Renal pelvis (tissue), 4 donors: ENCODE data around the gene YPEL3. TPM values are rescaled to one million over a fixed set of nuclear protein-coding genes. Genes with fewer than 3 reads are reported as not detected.

Experiments used
- DNase-seq: peaks from one replicate; pipeline ENCODE4 v3.0.0-alpha.2; 2013
- polyA plus RNA-seq, 3 donors: library from polyadenylated mRNA; unstranded; fragments of 120-200 nt; gene quantifications; one replicate each; pipeline ENCODE4 v1.2.1, GENCODE V29; 2013; ENCODE audit not compliant: insufficient read length in 3 of 3

The YPEL3 gene
- polyA plus RNA-seq, 3 donors, result 58.6 to 70.9 (median 60.8) TPM

DNA sequence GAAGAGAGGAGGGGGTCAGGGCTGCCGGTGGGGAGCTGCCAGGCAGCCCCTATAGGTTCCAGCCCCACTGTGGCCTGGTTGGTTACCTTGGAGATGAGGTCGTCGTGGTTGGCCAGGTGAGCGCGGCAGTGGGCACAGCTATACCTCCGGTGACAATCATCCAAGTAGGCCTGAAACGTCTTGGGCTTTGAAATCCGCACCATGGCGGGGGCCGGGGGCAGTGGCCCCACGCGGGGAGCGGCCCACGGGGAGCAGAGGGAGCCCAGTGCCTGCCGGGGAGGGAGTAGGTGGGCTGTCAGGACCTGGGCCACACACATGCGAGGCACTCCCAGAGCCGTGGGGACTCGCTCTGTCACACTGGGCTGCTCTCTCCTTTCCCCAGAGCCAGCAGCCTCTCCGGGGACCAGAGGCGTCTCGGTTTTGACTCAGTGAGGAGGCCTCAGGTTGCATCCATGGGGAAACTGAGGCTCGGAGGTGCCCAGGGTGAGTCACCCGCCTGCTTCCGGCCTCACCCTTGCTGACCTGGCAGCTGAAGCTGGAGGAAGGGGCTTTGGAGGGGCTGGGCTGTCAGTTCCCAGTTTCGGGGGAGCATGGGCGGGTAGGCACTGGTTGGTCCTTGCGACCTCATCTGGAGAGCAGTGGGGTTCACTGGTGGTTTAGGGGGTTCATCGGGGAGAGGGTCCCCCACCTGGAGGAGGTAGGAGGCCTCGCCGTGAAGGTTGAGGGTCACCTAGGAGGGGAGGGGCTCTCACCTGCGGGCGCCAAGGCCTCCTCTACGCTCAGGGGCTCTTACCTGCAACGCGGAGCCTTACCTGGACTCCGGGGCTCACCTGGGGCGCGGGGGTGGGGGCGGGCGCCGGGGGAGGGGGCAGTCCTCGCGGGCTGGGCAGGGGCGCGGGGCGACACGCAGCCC is 591 bp downstream of the YPEL3 start:
- DNase-seq, result peak; percentile 22

- DNase-seq, result no peak
These were observed 1.4 kb downstream of the YPEL3 start for GRCh38 chr16:30094541-30095165.

GRCh38 chr16:30092373-30093010 is 3.5 kb downstream of the YPEL3 start:
- peak; percentile 79 for DNase-seq

DNA sequence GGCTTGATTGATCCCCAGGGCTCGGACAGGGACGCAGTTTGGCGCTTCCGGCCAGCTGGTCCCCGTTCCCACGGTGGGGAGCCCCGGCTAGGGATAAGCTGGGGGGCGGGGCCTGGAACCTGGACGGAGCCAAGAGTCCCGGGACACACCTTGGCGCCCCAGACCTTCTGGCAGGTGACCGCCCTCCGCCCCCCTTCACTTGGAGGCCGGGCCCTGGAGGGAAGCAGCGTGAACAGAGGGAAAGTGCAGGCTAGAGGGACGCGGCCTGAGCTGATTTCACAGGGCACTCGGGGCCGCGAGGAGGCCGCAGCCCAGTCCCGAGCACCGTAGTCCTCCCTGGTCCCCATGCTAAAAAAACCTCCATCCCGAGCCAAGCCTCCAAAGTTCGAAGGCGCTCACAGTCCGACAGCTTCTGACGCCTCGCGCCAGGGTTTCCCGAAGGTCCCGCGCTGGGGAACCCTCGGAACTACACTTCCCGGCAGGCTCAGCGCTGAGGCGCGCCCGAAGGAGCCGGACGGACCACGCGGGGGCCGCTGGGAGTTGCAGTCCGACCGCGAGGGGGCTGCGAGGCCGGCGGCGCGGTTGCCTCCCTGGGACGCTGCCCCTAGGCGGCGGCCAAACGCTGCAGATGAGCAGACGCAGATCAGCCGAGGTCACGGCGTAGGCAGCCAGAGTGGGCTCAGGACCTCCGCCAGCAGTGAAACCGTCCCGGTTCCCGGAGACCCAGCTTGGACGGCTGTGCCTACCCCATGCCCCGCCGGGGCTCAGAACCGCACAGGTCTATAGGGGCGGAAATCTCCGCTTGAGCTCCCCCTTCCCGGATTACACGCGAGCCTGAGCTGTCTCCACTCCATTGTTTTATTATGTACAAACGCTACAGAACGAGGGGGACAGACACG is 4.3 kb downstream of the YPEL3 start, which contains the start of gene TBX6:
TBX6 (minus strand) TSS at position 451 of the 899 bp plus-strand sequence. CDS start 731 bp downstream, outside the sequence.
- peak; percentile 90 for DNase-seq

DNA sequence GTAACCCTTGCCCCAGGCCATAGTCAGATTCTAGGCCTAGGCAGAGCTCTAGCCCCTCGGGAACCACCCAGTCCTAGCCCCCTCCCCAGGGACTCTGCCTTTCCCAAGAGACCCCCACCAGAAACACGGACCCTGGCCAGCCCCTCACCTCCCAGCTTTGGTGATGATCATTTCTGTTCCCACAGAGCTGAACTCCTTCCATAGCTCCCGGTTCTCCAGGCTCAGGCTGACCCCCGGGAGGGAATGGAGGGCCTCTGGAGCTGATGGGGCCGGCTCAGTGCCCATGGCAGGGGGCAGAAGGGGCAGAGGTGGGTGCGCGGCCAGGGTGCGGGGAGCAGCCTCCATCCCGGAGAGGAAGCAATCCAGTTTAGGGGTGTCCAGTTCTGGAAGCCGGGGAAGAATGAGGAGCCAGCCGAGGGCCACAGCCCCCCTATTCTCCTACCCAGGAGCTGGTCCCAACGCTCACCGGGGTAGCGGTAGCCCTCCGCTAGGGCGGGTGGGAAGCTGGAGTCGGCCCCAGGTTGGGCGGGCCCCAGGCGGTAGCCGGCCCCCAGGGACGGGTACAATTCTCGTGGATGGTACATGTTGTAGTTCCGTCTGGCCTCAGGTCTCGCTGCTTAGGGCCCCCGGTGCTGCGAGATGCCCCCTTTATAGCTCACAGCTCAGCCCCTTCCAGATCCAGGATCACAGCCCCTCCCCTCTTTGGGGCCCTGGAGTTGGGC is 5.2 kb downstream of the YPEL3 start:
- DNase-seq, result no peak

DNA sequence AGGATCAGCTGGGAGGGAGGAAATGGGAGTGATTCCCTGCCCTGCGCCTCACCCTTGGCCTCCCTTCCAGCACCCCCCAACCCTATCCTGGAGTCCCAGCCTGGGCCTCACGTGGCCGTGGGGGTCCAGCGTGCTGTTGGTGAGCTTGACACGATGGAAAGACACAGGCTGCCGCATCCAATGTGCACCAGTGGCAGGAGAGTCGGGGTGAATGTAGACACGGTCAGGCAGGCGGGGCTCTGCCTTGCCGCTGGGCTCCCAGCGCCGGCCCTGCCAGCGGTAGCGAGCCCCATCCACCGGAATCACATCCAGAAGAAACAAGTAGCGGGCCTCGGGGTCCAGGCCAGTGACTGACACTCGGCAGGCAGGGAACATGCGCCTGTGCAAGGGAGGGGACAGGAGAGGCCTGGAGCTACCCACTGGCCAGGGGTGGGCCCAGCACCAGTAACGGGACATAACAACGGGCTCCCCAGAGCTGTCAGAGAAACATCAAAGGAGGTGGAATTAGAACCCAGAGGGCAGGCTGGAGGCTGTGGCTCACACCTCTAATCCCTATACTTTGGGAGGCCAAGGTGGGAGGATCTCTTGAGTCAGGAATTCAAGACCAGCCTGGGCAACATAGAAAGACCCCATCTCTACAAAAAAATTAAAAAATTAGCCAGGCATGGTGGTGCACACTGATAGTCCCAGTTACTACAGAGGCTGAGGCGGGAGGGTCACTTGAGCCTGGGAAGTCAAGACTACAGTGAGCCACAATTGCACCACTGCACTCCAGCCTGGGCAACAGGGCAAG is 7.0 kb downstream of the YPEL3 start:
- no peak for DNase-seq

- no peak for DNase-seq
These were observed 7.7 kb downstream of the YPEL3 start for GRCh38 chr16:30088237-30088831.

DNA sequence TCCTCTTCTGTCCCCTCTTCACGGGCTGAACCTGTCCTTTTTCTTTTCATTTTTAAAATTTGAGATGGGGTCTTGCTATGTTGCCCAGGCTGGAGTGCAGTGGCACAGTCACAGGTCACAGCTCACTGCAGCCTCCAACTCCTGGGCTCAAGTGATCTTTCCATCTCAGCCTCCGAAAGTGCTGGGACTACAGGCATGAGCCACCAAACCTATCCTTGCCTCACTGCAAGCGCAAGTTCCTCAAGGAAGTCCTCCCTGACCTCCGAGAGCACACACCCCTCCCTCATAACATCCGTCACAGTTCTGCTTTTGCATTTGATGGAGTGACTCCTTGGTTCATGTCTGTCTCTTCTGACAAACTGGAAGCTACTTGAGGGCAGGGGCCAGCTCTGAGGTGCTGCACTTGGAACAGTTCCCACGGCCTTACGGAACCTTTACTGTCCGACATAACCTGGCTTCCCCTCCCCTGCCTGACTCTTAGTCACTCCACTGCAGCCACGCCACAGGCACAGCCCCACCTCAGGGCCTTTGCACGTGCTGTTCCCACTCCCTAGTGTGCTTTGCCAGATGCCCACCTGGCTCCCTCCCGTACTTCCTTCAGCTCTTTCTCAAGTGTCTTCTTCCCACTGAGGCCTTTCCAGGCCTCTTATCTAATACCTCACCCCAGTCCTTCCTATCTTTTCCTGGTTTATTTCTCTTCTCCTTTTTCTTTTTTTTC is 8.7 kb downstream of the YPEL3 start:
- no peak for DNase-seq

DNA sequence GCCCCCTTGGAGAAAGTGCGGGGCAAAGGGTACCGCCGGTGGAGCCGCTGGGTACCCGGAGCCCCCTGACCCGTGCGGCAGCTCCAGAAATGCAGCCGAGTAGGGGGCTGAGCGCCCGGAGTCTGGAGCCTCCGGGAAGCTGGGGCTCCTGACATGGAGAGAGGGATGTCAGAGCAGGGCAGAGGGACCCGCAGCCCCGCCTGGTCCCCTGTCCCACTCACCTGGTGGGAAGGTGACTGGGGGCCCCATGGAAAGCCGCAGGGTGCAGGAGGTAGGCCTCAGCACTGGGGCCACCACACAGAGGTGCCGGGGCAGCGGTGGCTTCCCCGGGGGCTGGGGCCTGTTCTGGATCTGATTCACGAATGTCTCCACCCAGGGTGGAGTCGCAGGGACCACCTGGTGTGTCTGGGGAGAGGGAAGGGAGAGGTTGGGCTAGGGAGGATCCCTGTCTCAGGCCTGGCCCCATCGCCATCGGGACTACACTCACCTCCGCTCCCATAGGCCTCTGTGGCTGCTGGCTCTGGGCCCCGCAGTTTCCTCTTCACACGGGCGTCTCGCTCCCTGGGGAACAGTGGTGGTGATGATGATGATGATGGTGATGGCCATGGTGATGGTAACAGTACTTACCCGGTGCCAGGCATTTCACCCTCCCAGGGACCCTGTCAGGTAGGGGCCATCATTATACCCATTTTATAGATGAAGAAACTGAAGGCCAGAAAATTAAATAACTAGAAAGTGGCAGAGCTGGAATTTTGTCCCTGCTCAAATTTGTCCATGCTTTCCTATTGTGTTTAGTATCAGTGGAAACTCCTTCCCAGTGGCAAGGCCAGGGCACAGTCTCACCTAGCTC is 9.5 kb downstream of the YPEL3 start:
- no peak for DNase-seq

DNA sequence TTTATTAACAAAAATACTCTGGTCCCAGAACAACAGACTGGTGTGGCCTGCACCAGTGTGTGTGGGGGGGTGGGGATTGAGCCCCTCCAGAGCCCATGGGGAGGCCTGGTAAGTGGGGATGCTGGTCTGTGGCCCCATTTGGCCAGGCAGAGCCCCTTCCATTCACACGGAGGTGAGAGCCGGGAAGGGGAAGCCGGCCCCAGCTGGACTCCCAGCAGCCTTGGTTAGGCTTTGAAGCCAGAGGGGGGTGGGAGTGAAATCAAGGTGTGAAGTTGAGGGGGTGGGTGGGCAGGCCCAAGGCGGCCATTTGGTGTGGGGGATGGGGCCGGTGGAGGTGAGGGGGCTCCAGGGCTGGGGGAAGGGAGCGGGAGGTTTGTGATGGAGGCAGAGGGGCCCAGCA is 10.2 kb downstream of the YPEL3 start:
- DNase-seq, result no peak

- no peak for DNase-seq
These were observed 10.8 kb downstream of the YPEL3 start for GRCh38 chr16:30085247-30085646.

DNA sequence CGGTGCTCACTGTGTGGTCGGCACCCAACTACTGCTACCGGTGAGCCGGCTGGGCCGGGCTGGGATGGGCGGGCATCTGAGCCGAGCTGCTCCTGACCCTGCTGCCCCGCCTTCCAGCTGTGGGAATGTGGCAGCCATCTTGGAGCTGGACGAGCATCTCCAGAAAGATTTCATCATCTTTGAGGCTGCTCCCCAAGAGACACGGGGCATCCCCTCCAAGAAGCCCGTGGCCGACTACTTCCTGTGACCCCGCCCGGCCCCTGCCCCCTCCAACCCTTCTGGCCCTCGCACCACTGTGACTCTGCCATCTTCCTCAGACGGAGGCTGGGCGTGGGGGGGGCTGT is 11.2 kb downstream of the YPEL3 start:
- no peak for DNase-seq

- DNase-seq, result no peak
These were observed 11.8 kb downstream of the YPEL3 start for GRCh38 chr16:30084096-30084815.

DNA sequence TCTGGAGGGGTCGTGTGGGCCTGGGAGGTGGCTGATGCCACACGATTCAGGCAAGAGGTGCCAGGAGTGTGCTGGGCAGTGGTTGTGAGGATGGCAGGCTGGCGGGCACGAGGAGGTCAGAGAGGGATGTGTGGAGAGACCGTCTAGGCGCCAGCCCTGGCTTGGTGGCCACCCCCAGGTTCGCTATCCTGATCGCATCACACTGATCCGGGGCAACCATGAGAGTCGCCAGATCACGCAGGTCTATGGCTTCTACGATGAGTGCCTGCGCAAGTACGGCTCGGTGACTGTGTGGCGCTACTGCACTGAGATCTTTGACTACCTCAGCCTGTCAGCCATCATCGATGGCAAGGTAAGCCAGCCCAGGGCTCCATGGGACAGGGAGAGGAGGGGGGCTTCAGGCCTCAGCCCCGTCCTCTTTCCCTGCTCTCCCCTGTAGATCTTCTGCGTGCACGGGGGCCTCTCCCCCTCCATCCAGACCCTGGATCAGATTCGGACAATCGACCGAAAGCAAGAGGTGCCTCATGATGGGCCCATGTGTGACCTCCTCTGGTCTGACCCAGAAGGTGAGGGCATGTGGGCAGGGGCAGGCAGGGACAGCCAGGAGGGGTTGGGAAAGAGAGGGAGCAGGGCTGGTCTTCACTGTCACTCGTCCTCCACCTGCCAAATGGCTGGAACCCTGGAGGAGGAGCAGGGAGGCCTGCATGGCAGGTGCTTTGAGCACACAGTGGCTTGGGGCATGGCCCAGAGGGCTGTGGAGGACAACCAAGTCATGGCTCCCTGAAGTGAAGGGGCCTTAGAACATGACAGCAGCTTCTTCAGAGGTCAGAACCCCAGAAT is 12.6 kb downstream of the YPEL3 start:
- DNase-seq, result no peak

DNA sequence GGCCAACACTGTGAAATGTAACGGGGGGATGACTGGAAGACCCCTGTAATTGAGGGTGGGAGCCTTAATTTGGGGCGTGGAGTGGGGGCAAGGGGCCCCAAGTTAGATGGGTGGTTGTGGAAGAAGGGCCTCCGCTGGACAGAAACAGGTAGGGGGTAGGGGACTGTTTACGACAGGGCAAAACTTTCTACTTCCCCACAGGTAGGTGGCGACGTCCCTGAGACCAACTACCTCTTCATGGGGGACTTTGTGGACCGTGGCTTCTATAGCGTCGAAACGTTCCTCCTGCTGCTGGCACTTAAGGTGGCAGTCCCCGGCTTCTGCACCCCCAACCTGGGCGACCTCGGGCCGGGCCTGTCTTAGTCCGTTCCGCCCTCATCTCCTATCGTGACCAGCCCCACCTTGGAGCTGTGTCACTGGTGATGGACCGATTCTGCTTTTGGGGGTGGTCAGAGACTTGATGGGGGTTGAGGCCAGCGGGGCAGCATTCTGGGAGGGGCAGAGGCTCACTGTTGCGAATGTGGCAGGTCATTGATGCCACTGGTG is 13.4 kb downstream of the YPEL3 start:
- no peak for DNase-seq

DNA sequence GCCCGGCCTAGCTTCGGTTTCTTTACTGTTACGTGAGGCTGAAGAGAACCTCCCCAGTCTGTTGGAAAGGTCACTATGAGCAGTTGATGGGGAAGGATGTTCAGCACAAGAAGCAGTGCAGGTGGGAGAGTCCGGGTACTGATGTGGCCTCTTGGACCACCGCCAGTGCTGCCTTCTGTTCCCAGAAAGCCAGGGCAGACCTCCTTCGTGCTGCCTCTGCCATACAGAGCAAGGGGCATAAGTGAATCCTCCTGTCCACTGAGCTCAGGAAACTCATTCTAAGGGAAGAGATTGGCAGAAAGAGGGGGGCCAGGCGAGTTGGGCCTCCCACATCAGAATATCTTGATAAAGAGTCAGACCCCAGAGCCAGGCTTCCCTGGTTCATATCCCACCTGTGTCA is 16.5 kb downstream of the YPEL3 start:
- DNase-seq, result no peak
